Neural crest cell (in vitro differentiated cells): ENCODE data around the gene N4BP2L2. TPM values are rescaled to one million over a fixed set of nuclear protein-coding genes. Genes with fewer than 3 reads are reported as not detected.

ENCODE experiments used
- DNase-seq: peaks from one replicate; pipeline ENCODE4 v3.0.0; 2021; ENCODE audit warnings: low read depth, mixed read lengths, low spot score
- H3K27ac Mint-ChIP-seq: one replicate; pipeline ENCODE4 v1.8.0; 2021; ENCODE audit warnings: mild to moderate bottlenecking, mixed read lengths; ENCODE audit not compliant: unreplicated experiment
- H3K27me3 Mint-ChIP-seq: 2 replicates; pipeline ENCODE4 v1.8.0; 2021; ENCODE audit warnings: low read depth, mild to moderate bottlenecking, mixed read lengths
- H3K36me3 Mint-ChIP-seq: 2 replicates; pipeline ENCODE4 v1.8.0; 2021; ENCODE audit warnings: low read depth, mild to moderate bottlenecking, mixed read lengths
- H3K4me1 Mint-ChIP-seq: 2 replicates; pipeline ENCODE4 v1.8.0; 2021; ENCODE audit warnings: mixed read lengths
- H3K4me3 Mint-ChIP-seq: one replicate; pipeline ENCODE4 v1.8.0; 2021; ENCODE audit warnings: mild to moderate bottlenecking, mixed read lengths
- H3K9me3 Mint-ChIP-seq: 2 replicates; pipeline ENCODE4 v1.8.0; 2021; ENCODE audit warnings: mixed read lengths
- total RNA-seq: library from RNA; stranded (reverse); gene quantifications from 2 replicates; pipeline ENCODE4 v1.2.1, GENCODE V29; 2021
- TF ChIP-seq, protein P1 (sequence below): fragments of 200-600 bp; sonication (generic); conservative IDR thresholded peaks from 2 replicates; pipeline ENCODE4 v1.5.0; 2021; ENCODE audit warnings: antibody characterized with exemption, mild to moderate bottlenecking

N4BP2L2 gene
- total RNA-seq, 1 donor from 2014 or later = 81.1 TPM

GRCh38 chr13:32496599-32497160 is 41.9 kb downstream of the N4BP2L2 start:
- DNase-seq = no peak
- Mint-ChIP-seq H3K4me1 (no peaks in the 10 kb centered on the region), H3K27me3 (no peaks in the 10 kb centered on the region), H3K9me3 (no peaks in the 10 kb centered on the region), H3K27ac (no peak overlapping the region), H3K4me3 (no peak overlapping the region), H3K36me3 (no peaks in the 10 kb centered on the region)
- TF ChIP-seq, protein P1, sequence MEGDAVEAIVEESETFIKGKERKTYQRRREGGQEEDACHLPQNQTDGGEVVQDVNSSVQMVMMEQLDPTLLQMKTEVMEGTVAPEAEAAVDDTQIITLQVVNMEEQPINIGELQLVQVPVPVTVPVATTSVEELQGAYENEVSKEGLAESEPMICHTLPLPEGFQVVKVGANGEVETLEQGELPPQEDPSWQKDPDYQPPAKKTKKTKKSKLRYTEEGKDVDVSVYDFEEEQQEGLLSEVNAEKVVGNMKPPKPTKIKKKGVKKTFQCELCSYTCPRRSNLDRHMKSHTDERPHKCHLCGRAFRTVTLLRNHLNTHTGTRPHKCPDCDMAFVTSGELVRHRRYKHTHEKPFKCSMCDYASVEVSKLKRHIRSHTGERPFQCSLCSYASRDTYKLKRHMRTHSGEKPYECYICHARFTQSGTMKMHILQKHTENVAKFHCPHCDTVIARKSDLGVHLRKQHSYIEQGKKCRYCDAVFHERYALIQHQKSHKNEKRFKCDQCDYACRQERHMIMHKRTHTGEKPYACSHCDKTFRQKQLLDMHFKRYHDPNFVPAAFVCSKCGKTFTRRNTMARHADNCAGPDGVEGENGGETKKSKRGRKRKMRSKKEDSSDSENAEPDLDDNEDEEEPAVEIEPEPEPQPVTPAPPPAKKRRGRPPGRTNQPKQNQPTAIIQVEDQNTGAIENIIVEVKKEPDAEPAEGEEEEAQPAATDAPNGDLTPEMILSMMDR = no peak

GRCh38 chr13:32495841-32496240 is 42.8 kb downstream of the N4BP2L2 start:
- Mint-ChIP-seq H3K9me3 (no peaks in the 10 kb centered on the region), H3K27ac (no peak overlapping the region), H3K4me1 (no peaks in the 10 kb centered on the region), H3K4me3 (no peak overlapping the region), H3K36me3 (no peaks in the 10 kb centered on the region), H3K27me3 (no peaks in the 10 kb centered on the region)
- no peak for DNase-seq
- TF ChIP-seq, protein P1 = no peak

GRCh38 chr13:32495429-32495828 is 43.2 kb downstream of the N4BP2L2 start:
- Mint-ChIP-seq H3K9me3 (no peaks in the 10 kb centered on the region), H3K4me3 (no peak overlapping the region), H3K27me3 (no peaks in the 10 kb centered on the region), H3K36me3 (no peaks in the 10 kb centered on the region), H3K4me1 (no peaks in the 10 kb centered on the region), H3K27ac (no peak overlapping the region)
- DNase-seq = no peak
- TF ChIP-seq, protein P1 = no peak

- no peaks in the 10 kb centered on the region for H3K27me3 Mint-ChIP-seq
- TF ChIP-seq, protein P1 = no peak
- no peak overlapping the region for H3K4me3 Mint-ChIP-seq
- DNase-seq = no peak
- H3K36me3 Mint-ChIP-seq = peaks cover under 1% of the 10 kb centered on the region
- no peaks in the 10 kb centered on the region for H3K4me1 Mint-ChIP-seq
- H3K9me3 Mint-ChIP-seq = no peaks in the 10 kb centered on the region
- no peak overlapping the region for H3K27ac Mint-ChIP-seq
Measured at GRCh38 chr13:32491028-32491427, 47.6 kb downstream of the N4BP2L2 start.

- no peak overlapping the region for H3K27ac Mint-ChIP-seq
- H3K4me1 Mint-ChIP-seq = peaks cover under 1% of the 10 kb centered on the region
- H3K4me3 Mint-ChIP-seq = no peak overlapping the region
- DNase-seq = no peak
- TF ChIP-seq, protein P1 = no peak
- H3K9me3 Mint-ChIP-seq = no peaks in the 10 kb centered on the region
- peaks cover 2% of the 10 kb centered on the region for H3K36me3 Mint-ChIP-seq
- no peaks in the 10 kb centered on the region for H3K27me3 Mint-ChIP-seq
Measured at GRCh38 chr13:32476892-32477291, 61.7 kb downstream of the N4BP2L2 start.
